G401.6 (cell line): ENCODE data around the gene DOCK4.

Source experiments
- FAIRE-seq: peaks from 2 replicates; lab custom pipeline; 2012; peaks lifted over from hg19 to GRCh38; lab: Jason Lieb, UNC

Gene DOCK4

GRCh38 chr7:111802194-111802772 lies 403.9 kb downstream of the DOCK4 start:
- FAIRE-seq, result no peak

- no peak for FAIRE-seq
Observed at GRCh38 chr7:111801277-111801676, 404.9 kb downstream of the DOCK4 start.

- FAIRE-seq, result no peak
Observed at GRCh38 chr7:111796671-111797070, 409.5 kb downstream of the DOCK4 start.

GRCh38 chr7:111789870-111790269 lies 416.3 kb downstream of the DOCK4 start:
- FAIRE-seq, result no peak

GRCh38 chr7:111789048-111789320 lies 417.2 kb downstream of the DOCK4 start:
- no peak for FAIRE-seq

GRCh38 chr7:111788286-111789047 lies 417.7 kb downstream of the DOCK4 start:
- FAIRE-seq, result no peak

GRCh38 chr7:111787741-111788140 lies 418.5 kb downstream of the DOCK4 start:
- FAIRE-seq, result no peak

GRCh38 chr7:111787099-111787498 lies 419.1 kb downstream of the DOCK4 start:
- no peak for FAIRE-seq

GRCh38 chr7:111785076-111785475 lies 421.1 kb downstream of the DOCK4 start:
- no peak for FAIRE-seq

- no peak for FAIRE-seq
Observed at GRCh38 chr7:111784296-111784695, 421.9 kb downstream of the DOCK4 start.

- FAIRE-seq, result no peak
Observed at GRCh38 chr7:111783854-111784253, 422.3 kb downstream of the DOCK4 start.

- FAIRE-seq, result no peak
Observed at GRCh38 chr7:111780527-111780926, 425.7 kb downstream of the DOCK4 start.

GRCh38 chr7:111775206-111775605 lies 431.0 kb downstream of the DOCK4 start:
- no peak for FAIRE-seq

- FAIRE-seq, result no peak
Observed at GRCh38 chr7:111772716-111773115, 433.5 kb downstream of the DOCK4 start.

- FAIRE-seq, result no peak
Observed at GRCh38 chr7:111771638-111772037, 434.6 kb downstream of the DOCK4 start.

GRCh38 chr7:111770116-111770515 lies 436.1 kb downstream of the DOCK4 start:
- no peak for FAIRE-seq

- FAIRE-seq, result no peak
Observed at GRCh38 chr7:111765751-111766643, 440.2 kb downstream of the DOCK4 start.

GRCh38 chr7:111763221-111763801 lies 442.9 kb downstream of the DOCK4 start:
- FAIRE-seq, result peak; percentile 76

GRCh38 chr7:111762799-111763198 lies 443.4 kb downstream of the DOCK4 start:
- FAIRE-seq, result no peak

GRCh38 chr7:111762211-111762610 lies 444.0 kb downstream of the DOCK4 start:
- no peak for FAIRE-seq

- no peak for FAIRE-seq
Observed at GRCh38 chr7:111760043-111760442, 446.2 kb downstream of the DOCK4 start.

GRCh38 chr7:111758332-111758731 lies 447.9 kb downstream of the DOCK4 start:
- FAIRE-seq, result no peak

- FAIRE-seq, result no peak
Observed at GRCh38 chr7:111756687-111757178, 449.5 kb downstream of the DOCK4 start.
